HFF-Myc (cell line): ENCODE results near the gene GMPPB.

ENCODE experiments used
- DNase-seq: peaks from one replicate; pipeline ENCODE4 v3.0.0-alpha.2; 2011; ENCODE audit warnings: low read depth; ENCODE audit errors: extremely low read depth
- H3K4me3 ChIP-seq: replicated peaks from 2 replicates; pipeline ENCODE4 v1.5.1; 2011; ENCODE audit warnings: low read depth, mild to moderate bottlenecking, control low read depth, low read length
- CTCF ChIP-seq: IDR thresholded peaks from 2 replicates; pipeline ENCODE4 v1.5.1; 2012; ENCODE audit warnings: mild to moderate bottlenecking, low read depth, low read length, control low read depth; ENCODE audit errors: missing control alignments

GMPPB gene

GRCh38 chr3:49732597-49732996, 8.8 kb upstream of the GMPPB start:
- no peak overlapping the region for H3K4me3 ChIP-seq
- no peak for DNase-seq

GRCh38 chr3:49729966-49730609, 6.3 kb upstream of the GMPPB start:
- DNase-seq: no peak
- no peak for TF ChIP-seq CTCF
- no peak overlapping the region for H3K4me3 ChIP-seq

More at GRCh38 chr3:49732597-49732996, 8.8 kb upstream of the GMPPB start:
- no peak for TF ChIP-seq CTCF

GRCh38 chr3:49727924-49728361, 4.2 kb upstream of the GMPPB start:
- no peak for DNase-seq
- H3K4me3 ChIP-seq: no peak overlapping the region
- no peak for TF ChIP-seq CTCF

GRCh38 chr3:49727154-49727923, 3.6 kb upstream of the GMPPB start:
- DNase-seq: no peak
- no peak for TF ChIP-seq CTCF
- H3K4me3 ChIP-seq: no peak overlapping the region

GRCh38 chr3:49725906-49726681, 2.3 kb upstream of the GMPPB start:
- TF ChIP-seq CTCF: no peak
- no peak for DNase-seq
- no peak overlapping the region for H3K4me3 ChIP-seq

- H3K4me3 ChIP-seq: peak overlapping the region; percentile 92
- TF ChIP-seq CTCF: no peak
- no peak for DNase-seq
These were observed 835 bp upstream of the GMPPB start for GRCh38 chr3:49724586-49724985.
